NCI-H2107 treated with DMSO at 0.1 percent for 48 hours (cell line): ENCODE results near the gene PPFIBP2.
"Not testable (repeated sequence)": the region's sequence is repeated elsewhere in the genome, so short reads cannot be mapped to it uniquely, and the experiment has no call there.

Experiments
- DNase-seq: peaks from one replicate; lab custom pipeline; 2025; ENCODE audit not compliant: unreplicated experiment; lab: John Stamatoyannopoulos, UW

PPFIBP2 gene

DNA sequence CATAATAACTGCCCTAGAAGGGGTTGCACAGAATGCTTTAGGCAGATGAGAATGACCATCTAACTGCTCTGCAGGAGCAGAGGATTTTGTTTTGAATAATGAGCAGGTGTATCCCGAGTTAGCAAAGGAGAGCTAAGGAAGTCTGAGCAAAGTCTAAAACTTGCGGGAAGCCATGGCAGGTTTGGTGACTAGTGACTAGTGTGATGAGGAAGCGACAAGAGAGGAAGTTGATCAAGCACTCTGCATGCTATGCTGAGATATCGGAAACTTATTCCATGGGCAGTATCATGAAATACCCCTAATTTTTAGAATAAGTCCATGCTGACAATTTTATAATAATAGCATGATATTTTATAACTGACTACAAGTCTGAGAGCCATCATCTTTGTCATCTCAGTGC, 15.6 kb upstream of the PPFIBP2 start:
- DNase-seq, result no peak

DNA sequence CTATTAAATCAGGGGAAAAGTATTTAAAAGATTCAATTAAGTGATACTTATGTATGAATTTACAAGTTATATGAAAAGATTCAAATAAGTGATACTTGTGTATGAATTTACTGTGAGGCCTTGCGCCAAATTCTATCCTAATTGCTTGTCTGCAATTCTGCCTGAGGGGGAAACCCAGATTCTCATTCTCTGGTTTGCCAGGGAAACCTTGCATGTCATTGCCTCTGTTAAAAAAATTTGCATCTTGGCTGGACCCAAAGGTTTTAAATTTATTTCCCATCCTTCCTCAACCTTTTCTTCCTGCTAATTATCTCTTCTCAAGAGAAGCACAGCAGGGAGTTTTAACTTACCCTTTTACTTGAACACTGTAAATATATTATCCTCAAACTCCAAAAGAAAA, 14.7 kb upstream of the PPFIBP2 start:
- no peak for DNase-seq

DNA sequence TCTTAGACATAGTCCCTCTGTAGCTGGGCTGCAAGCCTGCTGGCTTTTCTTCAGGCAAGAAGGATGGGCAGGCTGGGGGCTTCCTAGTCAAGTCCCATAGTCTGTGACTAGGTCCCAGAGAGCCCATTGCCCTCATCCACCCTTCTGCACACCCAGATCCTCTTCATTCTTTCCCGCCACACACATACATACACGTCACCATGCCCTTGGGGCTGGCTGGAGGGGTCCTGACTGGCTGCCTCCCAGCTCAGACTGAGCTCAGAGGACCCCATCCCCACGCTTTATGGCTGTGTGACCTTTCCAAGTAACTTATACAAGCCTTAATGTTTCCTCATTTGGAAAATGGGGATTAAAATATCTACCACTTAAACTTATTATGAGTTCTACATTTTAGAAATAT, 13.5 kb upstream of the PPFIBP2 start:
- no peak for DNase-seq

DNA sequence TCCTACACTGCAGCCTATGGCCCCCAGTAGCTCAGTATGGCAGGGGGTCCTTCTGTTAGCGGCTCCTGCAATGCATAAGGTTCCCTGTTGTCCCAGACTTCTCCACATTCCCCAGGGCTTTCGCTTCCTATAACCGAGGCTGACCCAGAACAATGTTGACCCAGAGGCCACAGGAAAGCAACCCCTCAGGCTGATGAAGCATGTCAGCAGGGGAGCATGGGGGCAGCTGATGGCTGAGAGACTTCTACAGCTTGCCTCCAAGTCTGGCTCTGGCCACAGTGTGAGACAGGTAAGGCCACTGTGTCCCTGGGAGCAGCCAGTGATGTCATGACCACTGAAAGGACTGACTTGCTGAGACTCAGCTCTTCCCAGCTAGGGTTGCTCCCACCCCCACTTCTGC, 12.5 kb upstream of the PPFIBP2 start:
- no peak for DNase-seq

DNA sequence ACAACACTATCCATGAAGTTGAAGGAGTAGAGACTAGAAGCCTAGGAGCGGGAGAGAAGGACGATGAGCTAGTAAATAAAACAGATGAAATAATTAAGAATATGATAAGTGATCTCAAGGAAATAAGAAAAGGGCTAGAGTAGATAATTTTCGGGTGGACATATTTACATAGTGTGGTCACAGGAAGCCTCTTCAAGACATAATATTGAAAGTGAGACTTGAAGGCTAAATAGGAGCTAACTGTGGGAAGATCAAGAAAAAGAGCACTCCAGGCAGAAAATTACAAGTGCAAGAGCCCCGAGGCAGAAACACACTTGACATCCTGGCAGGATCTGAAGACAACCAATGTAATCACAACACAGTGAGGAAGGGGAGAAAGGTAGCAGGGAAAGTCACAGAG, 11.9 kb upstream of the PPFIBP2 start:
- DNase-seq, result no peak

DNA sequence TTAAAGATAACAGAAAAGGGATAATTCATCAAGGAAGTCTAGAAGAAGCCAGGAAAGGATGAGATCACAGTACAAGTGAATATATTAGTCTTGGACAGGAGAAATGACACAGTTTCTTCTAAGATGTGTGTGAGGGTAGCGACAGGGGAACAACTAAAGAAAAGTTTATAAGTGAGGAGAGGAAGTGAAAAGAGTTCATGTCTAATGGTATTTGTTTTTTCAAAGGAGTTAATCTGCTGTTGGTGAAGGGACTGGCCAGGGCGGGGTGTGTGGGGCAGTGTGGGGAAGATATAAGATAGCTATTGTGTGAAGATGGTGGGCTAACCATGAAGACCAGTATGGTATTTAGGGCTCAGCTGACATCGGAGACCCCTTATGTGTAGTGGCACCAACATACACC, 7.6 kb upstream of the PPFIBP2 start:
- DNase-seq, result no peak

DNA sequence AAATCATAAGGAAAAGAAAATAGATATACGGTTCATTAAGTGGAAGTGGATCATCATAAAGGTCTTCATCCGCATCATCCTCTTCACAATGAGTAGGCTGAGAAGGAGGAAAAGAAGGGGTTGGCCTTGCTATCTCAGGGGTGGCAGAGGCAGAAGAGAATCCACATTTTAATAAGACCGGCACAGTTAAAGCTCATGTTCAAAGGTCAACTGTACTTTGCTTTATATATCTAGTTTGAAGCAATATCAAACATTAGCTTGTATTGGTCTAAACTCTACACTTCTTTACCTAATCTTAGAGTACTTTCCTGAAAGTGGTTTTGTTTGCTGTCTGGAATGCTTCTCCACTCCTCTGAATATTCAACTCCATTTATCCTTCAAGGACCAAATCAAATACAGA, 5.7 kb upstream of the PPFIBP2 start:
- no peak for DNase-seq

DNA sequence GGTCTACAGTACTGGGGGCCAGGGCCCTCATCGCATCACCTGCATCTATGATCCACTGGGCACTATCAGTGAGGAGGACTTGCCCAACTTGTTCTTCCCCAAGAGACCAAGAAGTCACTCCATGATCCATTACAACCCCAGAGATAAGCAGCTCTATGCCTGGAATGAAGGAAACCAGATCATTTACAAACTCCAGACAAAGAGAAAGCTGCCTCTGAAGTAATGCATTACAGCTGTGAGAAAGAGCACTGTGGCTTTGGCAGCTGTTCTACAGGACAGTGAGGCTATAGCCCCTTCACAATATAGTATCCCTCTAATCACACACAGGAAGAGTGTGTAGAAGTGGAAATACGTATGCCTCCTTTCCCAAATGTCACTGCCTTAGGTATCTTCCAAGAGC, 3.8 kb upstream of the PPFIBP2 start:
- DNase-seq, result no peak

DNA sequence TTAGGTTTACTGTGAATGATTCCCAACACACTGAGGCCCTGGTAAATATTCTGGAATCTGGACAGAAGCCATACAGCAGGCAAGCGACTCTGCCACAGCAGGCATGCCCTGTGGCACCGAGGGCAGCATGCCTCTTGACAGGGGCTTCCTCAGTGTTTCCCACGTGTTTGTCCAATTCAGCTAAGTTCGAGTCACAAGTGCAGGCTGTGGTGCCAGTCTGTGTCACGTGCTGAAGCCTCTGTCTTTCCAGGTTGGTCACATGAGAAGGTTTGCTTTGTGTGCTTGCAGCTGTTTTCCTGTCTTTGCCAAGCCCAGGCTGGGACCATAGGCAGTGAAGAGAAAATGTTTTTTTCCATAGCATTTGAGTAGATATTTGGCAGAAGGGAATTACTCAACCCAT, 2.4 kb upstream of the PPFIBP2 start:
- DNase-seq, result peak; percentile 51

DNA sequence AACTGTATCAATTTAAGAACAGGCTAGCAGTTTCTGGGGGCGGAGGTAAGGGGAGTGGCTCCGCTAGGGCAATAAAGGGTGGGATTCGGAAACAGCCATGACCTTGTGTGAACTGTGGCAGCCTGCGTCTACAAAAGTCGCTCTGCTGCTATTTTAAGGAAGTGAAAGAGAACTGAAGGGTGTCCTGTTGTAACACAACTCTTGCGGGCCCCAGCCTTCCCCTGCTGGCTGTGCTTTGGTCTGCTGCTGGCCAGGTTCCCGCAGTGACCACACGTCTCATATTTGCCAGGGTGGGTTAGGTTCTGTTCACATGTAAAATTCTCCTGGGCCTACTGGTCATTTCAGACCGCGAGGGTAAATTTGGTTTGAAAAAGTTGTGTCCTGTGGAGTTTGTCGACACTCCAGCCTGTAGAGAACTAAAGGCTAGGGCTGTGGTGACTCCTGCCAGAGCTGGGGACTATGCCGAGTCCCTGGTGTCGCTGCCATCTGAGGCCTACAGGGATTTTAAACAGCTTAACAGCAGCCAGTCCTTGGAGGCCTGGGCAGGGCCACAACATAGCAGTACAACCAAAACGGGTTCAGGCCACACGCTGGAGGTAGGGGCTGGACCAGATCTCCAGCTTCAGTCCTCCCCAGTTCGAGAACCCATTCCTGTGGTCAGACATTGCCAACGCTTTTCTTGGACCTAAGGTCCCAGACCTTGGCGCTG, 1.1 kb upstream of the PPFIBP2 start:
- DNase-seq, result no peak

DNA sequence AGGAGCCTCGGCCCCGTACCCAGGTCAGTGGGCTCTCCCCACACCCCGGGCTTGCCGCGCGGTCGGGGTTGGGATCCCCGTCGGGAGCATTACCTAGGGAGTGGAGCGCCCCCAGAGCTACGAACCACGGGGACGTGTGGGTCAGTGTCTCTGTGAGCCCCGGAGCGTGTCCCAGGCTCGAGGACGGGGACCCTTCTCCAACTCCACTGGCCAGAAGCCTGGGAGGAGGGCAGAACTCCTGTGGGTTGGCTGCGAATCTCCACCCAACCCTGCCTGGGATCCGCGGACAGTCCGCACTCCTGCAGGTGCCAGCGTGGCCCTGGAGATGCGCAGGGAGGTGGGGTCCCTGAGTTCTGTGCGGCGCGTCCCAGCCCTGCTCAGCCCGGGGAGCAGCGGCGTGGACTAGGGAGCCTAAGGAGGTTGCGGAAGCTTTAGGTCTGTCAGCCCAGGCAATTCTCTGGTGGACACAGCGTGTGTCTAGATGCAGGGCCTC, 346 bp downstream of the PPFIBP2 start:
- DNase-seq, result no peak

DNA sequence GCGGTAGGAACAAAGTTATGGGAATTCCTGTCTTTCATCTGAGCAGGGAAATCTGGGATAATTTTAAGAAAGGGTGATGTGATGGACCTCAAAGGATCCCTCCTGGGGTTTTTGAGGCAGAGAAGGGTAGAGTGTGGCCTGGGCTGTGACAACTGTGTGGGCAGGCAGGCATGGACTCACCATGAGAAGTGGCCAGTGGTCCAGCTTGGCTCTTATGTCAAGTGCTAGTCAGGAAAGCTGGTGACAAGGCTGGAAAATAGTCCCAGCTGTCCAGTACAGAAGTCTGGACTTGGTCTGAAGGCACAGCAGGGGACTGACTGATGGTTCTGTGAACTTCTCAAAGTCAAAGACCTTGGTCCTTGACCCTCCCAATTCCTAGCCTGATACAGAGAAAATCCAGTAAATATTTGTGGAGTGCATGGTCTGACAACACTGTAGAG, 1.7 kb downstream of the PPFIBP2 start:
- DNase-seq, result no peak

DNA sequence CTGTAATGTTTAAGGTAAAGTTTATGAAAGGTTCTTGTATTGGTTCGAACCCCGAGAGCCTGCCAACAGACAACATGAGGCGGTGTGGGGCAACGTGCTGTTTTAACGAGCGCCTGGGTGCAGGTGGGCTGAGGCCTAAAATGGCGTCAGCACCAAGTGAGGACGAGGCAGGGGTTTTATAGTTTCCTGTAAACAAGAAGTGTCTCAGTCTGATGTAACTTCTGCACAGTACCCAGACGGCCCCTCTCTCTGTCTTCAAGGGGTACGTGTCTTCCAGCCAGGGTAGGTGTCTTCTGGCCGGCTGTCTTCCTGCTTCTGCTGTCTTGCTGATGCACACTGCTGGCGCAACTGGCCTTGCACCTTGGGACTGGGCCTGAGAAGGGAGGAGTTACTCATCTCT, 2.7 kb downstream of the PPFIBP2 start:
- no peak for DNase-seq

DNA sequence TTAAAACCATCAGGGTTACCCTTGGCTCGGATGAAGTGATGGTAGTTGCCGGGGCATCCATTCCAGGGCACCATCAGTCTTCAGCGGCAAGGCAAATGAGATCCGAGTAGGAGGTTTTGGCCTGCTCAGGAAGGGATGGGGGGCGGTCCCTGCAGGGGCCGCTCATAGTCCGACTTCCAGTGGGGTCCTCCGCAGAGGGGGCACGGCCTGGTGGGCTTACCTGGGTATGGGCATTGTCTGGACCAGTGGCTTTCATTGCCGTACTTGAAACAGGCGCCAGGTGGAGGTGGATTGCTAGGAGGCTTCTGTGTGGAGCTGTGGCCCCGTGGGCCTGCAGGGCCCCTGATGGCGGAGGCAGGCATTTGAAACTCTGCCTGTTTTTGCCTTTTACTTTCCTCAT, 3.9 kb downstream of the PPFIBP2 start:
- not testable (repeated sequence) for DNase-seq

DNA sequence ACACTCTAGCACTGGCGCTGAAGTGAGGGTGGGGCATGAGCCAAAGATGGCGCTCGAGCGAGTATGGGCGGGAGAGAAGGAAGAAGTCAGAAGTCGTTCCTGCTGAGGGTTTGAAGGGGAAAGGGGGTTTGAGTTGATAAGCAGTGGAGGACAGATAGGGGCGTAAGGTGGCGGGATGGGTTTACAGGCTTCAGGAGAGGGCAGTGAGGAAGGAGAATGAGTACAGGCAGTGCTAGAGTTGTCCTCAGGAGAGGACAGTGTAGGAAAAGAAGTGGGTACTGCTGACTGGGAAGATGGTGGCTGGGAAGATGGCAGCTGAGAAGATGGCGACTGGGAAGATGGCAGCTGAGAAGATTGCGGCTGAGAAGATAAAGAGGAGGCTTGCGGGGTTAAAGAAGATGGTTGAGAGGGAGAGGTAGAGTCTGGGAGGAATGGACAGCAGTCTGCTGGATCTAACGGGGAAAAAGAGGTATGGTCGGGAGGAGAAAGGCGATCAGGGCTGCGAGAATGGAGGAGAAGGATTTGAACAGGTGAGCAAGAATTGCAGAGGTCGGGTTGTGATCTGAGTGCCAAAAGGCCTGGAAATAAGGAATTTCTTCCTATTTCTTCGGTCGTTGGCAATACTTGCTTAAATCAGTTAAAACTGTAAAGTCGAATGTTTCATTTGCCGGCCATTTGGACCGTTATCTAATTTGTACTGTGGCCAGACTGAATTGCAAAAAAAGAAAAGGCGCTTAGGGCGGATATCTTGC, 5.2 kb downstream of the PPFIBP2 start:
- DNase-seq, result no peak

DNA sequence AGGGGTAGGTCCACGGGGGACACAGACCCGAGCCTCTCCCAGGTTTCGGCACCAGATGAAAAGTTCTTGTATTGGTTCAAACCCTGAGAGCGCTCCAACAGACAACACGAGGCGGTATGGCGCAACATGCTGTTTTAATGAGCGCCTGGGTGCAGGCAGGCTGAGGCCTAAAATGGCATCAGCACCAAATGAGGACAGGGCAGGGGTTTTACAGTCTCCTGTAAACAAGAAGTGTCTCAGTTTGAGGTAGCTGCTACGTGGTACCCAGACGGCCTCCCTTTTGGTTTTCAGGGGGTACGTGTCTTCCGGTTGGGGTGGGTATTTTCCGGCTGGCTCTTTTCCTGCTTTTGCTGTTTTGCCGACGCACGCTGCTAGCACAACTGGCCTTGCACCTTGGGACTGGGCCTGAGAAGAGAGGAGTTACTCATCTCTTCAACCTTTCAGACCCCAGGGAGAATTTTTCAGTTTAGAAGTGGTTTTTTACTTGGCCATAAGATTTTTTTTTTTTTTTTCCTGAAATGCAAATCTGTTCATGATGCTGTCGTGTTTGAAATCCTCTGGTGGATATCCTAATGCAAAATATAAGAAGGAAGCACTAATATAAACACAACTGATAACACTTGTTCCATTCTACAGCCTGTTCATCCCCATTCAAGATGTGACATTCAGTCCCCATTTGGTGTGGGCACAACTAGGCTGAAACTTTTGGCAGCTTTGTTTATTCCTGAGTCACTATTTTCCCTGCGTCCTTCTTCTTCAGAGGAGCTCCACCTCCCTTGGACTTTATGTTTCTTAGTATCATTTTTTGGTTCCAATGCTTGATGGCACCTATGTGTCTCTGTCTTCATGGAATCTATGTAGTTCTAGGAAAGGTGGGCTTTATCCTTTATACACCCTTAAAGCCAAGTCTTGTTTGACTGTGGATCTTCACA, 6.5 kb downstream of the PPFIBP2 start:
- DNase-seq, result no peak

DNA sequence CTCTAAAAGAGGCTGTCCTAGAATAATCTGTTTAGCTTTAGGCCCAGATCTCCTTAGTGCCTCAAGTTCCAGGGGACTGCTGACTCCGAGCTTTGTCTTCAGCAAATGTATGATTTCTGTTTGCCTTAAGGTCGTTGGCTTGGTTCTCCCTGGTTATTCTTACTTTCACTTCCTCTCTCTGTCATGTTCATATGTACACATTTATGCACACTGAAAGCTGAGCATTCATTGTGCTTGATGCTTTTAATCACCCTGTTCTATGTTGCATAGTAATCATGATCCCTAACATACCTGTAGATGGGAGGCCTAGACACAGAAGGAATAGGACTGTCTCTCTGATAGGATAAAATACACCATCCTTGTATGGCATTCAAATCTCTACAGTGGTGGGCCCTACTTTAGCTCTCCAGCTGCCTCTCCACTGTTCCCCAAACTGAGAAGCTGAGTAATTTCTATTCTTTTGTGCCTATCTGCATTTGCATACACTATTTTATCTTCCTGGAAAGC, 7.2 kb downstream of the PPFIBP2 start:
- DNase-seq, result no peak

DNA sequence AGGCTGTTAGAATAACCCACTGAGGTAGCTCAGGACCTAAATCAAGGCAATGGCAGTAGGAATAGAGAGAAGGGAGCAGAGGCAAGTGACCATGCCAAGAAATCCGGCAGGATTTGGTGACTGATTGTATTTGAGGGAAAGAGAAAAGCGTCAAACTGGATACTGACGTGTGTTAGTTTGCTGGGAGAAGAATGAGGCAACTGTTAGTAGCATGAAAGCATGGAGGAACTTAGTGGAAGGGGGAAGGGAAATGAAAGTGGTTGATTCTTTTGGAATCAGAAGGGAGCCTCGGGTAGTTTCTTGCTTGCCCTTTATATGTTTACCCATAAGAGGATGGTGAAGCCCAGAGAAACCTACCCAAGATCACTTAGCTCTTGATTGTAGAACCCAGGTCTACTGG, 8.3 kb downstream of the PPFIBP2 start:
- DNase-seq, result no peak

DNA sequence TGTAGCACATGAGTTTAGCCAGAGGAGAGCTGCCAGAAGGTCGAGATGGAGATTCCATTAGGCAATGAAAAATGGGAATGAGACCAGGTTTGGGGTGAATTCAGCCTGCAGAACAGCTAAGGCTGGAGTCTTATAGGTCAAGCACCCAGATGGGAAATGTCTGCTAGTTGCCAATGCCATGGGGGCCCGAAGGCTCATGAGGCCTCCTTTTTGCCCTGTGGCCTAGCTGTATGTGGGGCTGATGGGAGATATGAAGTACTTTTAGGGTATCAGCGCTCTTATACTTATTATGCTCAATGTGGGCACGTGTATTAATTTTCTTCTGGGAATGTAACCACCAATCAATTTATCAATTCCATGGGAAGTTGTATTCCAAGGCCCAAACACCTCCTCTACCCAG, 8.7 kb downstream of the PPFIBP2 start:
- no peak for DNase-seq

DNA sequence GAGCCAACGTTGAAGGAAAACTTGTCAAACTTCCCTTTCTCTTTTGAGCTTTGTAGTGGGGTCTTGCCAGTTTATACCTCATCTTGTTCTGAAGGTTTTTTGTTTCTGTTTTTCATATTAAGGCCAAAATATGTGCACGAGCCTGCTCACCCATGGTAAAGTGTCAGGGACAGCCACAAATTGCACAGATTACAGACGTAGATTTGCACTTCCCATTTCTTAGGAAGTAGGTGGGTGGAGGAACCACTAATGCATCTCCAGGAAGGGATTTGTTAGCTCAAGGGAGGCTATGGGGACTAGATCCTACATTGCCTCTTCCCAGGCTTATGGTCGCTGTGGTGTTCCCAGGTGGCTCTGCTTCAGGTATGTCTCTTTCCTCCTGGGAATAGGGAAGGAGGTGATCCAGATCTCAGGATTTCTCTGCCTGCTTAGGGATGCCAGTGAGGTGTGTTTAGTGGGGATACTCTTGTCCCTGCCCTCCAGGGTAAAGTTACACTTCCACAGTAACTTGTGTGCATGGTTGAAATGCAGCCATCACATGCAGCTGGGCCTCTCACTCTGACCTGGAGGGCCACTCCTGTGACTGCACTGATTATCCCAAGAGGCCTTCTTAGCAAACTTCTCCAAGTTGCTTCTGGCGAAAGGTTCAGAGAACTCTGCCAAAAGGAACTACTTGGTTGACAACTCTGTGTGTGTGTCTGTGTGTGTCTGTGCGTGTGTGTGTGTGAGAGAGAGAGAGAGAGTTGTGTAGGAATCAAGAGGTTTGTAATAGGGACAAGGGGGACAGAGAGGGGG, 9.8 kb downstream of the PPFIBP2 start:
- DNase-seq, result no peak
